Fibroblast of villous mesenchyme (primary cell): Measurements from ENCODE around the gene GAREM2. TPM values are rescaled to one million over a fixed set of nuclear protein-coding genes. Genes with fewer than 3 reads are reported as not detected.
A peak's percentile ranks its signal among the peaks of the same experiment; 100 is the strongest.

ENCODE experiments used
- DNase-seq: peaks from one replicate; pipeline ENCODE4 v3.0.0-alpha.2; 2010; ENCODE audit warnings: low read depth
- H3K4me3 ChIP-seq: 2 replicates; pipeline ENCODE4 v1.5.1; 2011; ENCODE audit warnings: low read depth, mild to moderate bottlenecking, low read length
- total RNA-seq: library from RNA; depleted of rRNA; stranded (reverse); fragments of >200 nt; gene quantifications from 2 replicates; pipeline ENCODE4 v1.2.3, GENCODE V29; 2012
- TF ChIP-seq, protein P1 (sequence below): IDR thresholded peaks from 2 replicates; pipeline ENCODE4 v1.5.1; 2012; ENCODE audit warnings: low read depth, mild to moderate bottlenecking, low read length; ENCODE audit not compliant: insufficient read depth

Gene GAREM2
- total RNA-seq, 1 donor: 2.2 TPM

DNA sequence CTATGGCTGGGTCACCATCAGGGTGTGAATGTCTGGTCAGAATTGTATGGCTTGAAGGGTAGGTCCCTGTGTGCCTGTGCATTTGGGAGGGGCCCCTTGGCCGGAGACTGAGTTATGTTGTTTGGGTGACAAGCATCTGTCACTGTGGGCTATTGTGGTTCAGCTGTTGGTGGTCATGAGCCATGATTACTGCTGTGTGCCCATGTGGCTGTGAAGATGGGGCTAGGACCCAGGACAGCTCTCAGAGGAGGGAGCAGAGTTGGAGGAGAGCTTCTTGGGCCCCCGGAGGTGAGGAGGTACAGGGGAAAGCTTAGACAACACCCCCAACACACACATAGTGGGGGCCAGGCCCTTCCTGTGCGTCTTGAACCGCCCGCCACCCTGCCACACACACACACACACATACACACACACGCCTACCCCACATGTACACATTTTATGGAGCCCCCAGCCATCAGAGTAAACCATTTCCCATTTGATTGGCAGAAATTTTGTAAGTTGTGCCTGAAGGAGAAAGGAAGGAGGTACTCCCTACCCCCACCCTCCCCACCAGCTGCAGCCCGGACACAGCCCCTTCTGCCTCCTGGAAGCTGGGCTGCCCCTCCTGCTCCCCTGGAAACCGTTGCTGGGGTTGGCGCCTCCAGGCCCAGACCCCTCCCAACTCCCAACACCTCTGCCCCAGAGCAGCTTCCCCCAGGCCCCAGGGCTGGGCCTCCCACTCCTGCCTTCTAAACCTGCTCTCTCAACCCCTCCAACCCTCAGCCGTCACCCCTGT is 2.0 kb downstream of the GAREM2 start:
- DNase-seq: no peak
- TF ChIP-seq, protein P1, sequence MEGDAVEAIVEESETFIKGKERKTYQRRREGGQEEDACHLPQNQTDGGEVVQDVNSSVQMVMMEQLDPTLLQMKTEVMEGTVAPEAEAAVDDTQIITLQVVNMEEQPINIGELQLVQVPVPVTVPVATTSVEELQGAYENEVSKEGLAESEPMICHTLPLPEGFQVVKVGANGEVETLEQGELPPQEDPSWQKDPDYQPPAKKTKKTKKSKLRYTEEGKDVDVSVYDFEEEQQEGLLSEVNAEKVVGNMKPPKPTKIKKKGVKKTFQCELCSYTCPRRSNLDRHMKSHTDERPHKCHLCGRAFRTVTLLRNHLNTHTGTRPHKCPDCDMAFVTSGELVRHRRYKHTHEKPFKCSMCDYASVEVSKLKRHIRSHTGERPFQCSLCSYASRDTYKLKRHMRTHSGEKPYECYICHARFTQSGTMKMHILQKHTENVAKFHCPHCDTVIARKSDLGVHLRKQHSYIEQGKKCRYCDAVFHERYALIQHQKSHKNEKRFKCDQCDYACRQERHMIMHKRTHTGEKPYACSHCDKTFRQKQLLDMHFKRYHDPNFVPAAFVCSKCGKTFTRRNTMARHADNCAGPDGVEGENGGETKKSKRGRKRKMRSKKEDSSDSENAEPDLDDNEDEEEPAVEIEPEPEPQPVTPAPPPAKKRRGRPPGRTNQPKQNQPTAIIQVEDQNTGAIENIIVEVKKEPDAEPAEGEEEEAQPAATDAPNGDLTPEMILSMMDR: no peak
- H3K4me3 ChIP-seq: no peak overlapping the region

DNA sequence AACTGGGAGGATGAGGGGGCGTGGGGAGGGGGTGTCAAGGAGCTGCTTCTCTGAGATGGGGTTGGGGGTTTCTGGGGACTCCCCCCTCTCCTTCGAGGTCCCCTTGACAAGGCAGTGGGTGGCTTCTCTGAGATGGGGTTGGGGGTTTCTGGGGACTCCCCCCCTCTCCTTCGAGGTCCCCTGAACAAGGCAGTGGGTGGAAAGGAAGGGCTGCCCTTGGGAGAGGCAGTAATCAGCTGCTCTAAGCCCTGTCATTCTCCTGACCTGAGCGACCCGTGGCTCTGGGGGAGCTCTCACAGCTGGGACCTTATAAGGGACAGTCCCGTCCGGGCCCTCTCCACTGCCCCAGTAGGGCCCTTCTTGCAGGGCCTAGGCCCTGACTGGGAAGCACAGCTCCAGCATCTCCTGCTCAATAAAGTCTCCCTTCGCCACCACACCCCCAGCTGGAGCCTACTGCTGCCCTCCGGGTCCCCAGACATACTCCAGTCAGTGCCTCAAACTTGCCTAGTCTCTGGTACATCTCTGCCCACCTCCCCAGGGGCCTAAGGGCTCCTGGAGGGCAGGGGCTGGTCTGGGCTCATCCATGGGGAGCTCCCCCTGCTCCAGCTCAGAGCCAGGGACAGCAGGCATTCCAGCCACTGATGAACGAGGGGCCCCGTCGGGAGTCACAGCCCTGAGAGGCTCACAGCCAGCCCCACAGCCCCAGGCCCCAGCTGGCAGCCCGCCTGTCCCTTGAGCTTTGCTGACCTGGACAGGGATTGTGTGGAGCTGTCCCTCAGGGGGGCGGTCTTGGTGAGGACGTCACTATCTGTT is 2.8 kb downstream of the GAREM2 start:
- DNase-seq: no peak
- TF ChIP-seq, protein P1: no peak
- no peak overlapping the region for H3K4me3 ChIP-seq

DNA sequence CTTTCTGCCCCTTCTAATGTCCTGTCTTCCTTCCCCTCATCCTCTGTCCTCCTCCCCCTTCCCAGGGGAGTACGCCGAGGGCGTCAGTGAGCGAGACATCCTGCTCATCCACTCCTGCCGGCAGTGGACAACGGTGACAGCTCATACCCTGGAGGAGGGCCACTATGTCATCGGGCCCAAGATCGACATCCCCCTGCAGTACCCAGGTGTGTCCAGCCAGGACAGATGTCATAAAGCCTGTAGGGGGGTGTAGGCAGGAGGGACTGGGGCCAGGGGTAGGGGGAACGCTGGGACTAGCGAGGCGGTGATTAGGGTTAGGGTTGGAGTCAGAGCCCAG is 3.4 kb downstream of the GAREM2 start:
- DNase-seq: no peak
- H3K4me3 ChIP-seq: no peak overlapping the region
- TF ChIP-seq, protein P1: no peak

DNA sequence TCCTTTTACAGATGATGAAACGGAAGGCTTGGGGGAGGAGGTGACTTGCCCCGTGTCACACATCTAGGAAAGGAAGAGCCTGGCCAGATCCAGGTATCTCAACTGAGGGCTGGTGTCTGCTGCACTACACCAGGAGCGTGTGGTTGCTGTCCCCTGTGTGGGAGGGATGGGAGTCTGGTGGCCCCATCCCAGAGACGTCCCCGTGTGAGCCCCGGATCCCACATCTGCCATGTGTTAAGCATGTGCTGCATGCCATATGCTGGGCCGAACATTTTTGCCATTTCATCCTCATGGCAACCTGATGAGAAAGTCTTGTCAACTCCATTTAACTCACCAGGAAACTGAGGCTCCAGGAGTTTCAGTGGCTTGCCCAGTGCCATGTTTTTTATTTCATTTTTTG is 4.2 kb downstream of the GAREM2 start:
- H3K4me3 ChIP-seq: no peak overlapping the region
- TF ChIP-seq, protein P1: no peak
- DNase-seq: no peak

DNA sequence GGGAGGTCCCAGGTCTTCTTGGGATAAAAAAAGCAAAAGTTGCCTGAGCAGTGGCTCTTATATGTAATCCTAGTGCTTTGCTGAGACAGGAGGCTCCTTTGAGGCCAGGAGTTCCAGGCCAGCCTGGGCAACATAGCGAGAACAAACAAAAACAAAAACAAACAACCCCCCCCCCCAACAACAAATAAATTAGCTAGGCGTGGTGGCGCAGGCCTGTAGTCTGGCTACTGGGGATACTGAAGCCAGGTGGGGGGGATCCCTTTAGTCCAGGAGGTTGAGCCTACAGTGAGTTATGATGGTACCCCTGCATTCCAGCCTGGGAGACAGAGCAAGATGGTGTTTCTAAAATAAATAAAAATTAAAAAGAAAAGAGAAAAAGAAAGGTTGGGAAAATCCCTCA is 5.4 kb downstream of the GAREM2 start:
- TF ChIP-seq, protein P1: no peak
- DNase-seq: no peak
- H3K4me3 ChIP-seq: peak overlapping the region; percentile 62

DNA sequence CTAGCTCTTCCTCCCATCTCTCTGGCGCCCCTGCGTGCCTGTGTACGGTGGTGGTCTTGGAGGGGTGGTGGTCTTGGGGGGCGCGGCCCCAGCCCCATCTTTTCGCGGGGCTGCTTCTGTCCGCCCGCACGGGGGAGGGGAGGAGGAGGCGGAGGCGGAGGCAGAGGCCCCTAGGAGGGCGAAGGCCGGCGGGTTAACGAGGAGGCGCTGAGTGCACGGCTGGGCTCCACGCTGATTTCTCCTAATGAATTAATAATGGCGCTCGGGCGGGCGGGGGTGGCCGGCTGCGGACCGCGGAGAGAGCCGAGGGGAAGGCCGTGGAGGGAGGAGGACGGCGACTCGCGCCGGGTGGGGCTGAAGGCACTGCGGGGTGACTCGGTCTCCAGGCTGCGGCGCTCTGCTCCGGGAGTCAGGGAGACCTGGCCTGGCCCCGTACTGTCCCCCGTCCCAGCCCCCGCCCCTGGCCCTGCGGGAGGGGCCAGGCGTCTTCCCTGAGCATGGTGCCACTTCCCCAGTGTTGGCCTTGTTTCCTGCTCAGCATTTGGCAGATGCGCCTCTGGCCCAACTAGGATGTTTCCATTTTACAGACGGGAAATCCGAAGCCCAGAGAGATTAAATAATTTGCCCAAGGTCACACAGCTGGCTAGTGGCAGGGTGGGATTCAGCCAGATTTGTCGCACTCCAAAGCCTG is 6.0 kb downstream of the GAREM2 start:
- TF ChIP-seq, protein P1: no peak
- peak overlapping the region; percentile 62 for H3K4me3 ChIP-seq
- DNase-seq: peak; percentile 32
